Limb (tissue), 2 donors: ENCODE measurements around the gene CEP85L.
A peak's percentile ranks its signal among the peaks of the same experiment; 100 is the strongest.

Experiments
- DNase-seq, 2 donors: peaks; one replicate each; pipeline ENCODE4 v3.0.0-alpha.2; 2016; ENCODE audit errors: extremely low spot score in 2 of 2

Gene CEP85L

GRCh38 chr6:118661831-118662230 lies 10.4 kb upstream of the CEP85L start:
- no peak for DNase-seq

- peak; percentile 60 to 63 for DNase-seq
These were observed 8.8 kb upstream of the CEP85L start for GRCh38 chr6:118660218-118660569.

GRCh38 chr6:118659513-118660217 lies 8.3 kb upstream of the CEP85L start:
- DNase-seq, result no peak

DNA sequence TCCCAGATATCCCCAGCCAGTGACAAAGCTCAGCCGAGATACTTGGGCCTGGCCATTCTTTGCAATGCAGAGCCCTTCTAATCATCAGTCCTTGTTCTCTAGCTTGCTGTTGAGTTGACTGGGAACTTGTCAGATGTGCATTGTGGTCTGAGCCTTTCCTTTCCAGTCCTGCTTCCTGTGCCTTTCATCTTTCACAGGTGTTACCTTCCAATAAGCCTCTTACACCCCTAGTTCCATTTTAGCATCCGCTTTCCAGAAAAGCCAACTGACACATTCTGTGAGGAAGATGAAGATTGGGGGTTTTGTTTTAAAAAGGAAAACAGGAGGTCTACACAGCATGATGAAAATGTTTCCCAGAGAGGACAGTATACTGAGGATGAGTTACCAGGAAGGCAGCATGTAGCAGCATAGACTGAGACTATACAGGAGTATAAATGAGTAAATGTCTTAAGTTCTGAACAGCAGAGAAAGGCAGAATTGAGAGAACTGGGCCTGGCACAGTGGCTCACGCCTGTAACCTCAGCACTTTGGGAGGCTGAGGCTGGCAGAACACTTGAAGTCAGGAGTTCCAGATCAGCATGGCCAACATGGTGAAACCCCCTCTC lies 5.6 kb upstream of the CEP85L start:
- DNase-seq, result no peak

DNA sequence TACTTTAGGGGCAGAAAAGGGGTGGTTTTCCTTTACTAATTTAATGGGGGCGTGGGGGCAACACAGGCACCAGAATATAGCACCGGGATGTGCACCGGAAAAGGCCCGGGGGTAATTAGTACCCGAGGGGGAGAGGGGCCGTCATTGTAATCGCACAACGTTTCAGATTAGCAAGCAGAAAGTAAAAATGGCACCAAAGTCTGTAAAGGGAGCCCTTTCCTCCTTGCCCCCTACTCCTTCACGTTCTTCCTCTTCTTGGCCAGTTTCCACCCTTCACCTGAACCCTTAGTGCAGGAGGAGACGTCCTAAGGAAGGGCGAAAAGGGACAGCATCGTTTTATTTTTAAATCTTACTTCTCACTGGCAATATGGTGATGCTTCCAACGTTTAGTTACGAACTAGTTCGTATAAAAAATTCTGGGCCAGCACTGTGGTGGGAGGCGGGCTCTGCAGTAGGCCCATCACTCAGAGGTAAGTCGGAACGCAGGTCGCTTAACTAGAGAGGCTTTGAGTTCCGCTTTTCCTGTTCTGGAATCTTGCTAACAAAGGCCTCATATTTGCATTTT lies 742 bp upstream of the CEP85L start:
- no peak for DNase-seq

- no peak for DNase-seq
These were observed 659 bp downstream of the CEP85L start for GRCh38 chr6:118650582-118651281.

DNA sequence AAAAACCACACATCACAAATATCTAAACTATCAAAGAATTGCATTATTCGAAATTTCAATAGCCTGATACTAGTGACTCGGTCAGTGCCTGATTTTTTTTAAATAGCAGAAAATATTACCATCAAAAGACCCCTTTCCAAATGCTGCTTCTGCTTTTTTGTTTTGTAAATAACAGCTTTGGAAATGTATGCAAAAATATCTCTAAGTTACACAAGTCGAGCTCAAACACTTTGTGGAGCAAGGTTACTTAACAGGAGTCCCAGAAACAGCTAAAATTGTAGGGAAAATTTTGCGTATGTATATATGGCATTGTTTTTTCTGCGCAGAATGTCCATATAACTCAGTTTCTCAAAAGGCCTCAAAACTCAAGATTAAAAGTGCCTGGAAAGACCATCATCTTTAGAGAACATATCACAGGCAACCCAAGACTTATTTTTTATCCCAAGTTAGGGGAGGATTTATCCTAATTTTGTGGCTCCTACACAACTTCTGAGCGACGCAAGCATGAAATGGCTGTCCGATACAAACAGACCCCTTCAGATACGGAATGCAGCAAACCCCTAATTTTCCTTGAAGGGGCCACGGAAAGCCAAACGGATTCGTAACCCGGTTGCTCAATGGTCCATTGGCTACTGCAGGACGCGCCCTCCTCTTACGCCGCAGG lies 1.3 kb downstream of the CEP85L start:
- DNase-seq, result no peak

DNA sequence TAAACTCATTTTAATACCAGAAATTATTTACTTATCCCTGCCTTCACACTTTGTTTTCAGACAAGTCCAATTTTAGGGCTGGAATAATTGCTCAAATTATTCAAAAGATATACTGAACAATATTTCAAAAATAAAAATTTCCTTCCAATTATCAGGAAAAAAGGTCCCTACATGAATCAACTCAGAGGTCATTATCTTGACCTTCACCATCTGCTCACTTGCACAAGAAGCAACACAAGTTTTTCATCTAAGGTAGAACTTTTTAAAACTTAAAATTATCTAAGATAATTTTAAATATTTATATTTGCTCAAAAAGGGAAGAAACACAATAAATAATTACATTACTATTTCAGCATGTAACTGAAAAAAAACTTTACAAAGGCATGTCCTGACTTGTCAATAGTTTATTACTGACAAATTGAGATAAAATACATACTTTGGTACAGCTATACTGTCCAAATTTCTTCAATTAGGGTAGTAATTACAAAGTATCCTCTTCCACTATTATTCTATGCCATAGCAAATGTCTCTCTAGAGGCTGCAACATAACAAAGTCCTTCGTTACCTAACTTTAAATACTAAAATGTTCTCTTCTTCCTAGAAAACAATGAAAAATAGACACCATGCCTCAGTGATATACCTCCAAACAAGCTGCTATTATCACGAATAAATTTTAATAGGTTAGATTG lies 2.4 kb downstream of the CEP85L start:
- no peak for DNase-seq

- DNase-seq, result no peak
These were observed 4.4 kb downstream of the CEP85L start for GRCh38 chr6:118646977-118647376.

DNA sequence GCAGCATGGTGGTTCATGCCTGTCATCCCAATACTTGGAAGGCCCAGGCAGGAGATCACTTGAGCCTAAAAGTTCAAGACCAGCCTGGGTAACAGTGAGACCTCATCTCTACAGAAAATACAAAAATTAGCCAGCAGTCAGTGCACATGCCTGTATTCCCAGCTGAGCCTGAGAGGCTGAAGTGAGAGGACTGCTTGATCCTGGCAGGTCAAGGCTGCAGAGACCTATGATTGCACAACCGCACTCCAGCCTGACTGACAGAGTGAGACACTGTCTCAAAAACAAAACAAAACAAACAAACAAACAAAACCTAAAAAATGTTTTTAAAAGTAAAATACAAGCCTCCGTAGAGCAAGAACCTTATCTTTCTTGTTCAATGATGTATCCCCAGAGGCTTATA lies 6.0 kb downstream of the CEP85L start:
- no peak for DNase-seq

GRCh38 chr6:118644007-118644406 lies 7.4 kb downstream of the CEP85L start:
- DNase-seq, result no peak

DNA sequence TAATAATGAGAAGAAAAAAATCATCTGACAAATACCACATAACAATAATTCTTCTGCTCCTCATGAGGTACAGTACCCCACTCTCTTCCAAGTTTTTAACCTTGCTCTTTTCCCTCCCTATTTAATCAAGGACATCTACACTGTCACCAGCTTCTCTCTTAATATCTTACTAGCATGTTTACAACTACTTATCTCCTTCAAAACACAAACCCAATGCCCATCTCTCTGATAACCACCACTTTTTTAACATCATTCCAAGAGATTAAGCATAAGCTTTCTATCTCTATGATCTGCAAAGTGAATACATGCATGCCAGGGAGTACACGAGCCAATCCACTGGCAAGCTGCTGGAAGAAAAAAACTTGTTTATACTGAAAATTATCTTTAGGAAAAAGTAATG lies 10.3 kb downstream of the CEP85L start:
- DNase-seq, result no peak

DNA sequence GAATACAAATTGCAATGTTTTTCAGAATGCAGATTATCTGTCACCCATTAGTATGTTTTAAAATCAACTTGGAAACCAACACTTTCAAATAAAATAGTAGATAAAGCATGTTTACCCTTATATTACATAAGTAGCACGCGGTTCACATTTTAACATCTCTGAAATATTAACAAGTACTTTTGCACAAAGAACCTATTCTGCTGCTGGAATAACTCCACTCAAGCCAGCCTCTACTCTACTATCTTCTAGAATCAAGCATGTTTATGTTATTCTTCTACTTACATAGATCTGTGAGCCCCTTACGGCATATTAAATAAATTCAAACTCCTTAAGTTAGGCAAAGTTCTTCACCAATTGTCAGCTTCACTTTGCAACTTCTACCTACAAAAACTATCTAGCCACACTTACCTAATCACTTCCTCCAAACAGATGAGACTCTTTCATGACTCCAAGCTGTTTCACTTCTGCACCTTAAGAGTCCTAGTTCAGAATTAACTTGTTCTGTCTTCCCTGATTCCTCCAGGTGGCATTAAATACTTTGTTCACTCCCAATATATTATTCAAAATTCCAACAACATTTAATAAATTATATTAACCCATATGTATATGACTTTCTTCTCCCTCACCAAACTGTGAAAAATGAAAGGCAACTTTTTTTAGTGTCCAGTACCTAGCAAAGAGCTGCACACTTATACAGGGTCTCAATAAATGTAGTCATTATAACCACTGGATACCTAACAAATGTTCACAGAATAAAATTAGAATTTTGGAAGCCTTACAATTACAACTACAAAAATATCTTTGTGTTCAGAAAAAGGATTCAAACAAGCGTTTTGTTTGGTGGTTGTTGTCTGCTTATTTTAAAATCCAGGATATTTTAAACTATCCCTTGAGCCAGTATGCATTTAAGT lies 12.1 kb downstream of the CEP85L start:
- no peak for DNase-seq

GRCh38 chr6:118638288-118638687 lies 13.1 kb downstream of the CEP85L start:
- DNase-seq, result no peak

DNA sequence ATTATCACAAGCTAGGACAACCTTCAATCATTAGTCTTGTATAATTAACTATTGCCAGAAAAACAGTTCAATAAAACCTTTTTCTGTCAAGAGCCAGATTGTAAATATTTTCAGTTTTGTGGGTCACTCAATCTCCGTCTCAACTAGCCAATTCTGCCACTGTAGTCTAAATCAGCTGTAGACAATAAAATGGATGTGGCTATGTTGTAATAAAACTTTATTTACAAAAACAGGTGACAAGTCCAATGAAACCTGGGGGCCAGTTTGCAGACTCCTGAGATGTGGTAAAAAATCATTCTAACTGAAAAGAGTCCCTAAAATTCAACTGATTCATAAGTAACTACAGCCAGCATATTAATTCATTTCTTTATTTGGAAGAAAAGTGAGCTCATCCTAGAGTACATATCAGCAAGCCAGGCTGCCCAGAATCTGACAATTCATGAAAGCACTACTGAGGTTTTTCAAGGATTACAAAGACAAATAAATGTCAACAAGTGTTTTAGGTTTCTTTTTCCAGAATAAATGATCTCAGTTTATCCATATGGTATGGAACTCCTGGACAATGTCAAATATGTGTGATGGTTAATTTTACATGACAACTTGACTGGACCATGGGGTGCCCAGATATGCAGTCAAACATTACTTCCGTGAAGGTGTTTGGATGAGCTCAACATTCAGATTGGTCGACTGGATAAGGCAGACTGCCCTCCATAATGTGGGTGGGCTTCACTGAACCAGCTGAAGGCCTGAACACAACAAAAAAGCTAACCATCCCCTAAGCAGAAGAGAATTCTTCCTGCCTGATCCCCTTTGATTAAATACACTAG lies 15.3 kb downstream of the CEP85L start:
- no peak for DNase-seq

- no peak for DNase-seq
These were observed 19.0 kb downstream of the CEP85L start for GRCh38 chr6:118632359-118632758.

DNA sequence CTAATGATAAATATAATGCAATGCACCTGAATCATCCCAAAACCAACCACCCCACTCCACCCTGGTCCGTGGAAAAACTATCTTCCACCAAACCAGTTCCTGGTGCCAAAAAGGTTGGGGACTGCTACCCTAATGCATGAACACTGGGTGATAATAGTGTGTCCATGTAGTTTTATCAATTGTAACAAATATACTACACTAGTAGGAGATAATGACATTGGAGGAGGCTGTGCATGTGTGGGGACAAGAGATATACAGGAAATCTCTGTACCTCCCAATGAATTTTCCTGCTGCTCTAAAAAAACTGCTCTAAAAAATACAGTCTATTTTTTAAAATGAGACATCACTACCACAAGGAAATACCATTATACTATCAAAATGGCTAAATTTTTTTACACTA lies 20.5 kb downstream of the CEP85L start:
- DNase-seq, result no peak

DNA sequence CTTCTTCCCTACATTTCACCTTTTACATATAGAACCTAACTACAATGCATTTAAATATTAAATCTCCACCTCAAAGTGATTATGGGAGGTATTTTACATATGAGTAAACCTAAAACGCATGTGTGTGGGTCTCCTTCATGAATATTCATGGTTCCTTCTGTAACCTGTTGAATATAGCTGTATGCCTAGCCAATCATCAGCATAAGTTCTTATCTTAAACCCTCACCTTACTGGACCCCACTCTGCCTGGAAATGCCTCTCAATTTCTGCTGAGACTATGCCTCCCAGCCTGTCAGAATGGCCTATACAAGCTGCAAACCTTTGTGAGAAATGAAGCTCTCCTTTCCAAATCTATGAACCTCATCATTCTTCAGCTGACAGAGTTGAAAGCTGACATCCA lies 21.3 kb downstream of the CEP85L start:
- DNase-seq, result no peak

- DNase-seq, result no peak
These were observed 23.7 kb downstream of the CEP85L start for GRCh38 chr6:118627724-118628123.

- DNase-seq, result no peak
These were observed 25.6 kb downstream of the CEP85L start for GRCh38 chr6:118625833-118626232.
